Neural progenitor cell (in vitro differentiated cells): Measurements from ENCODE around the gene FER1L5. TPM values are rescaled to one million over a fixed set of nuclear protein-coding genes. Genes with fewer than 3 reads are reported as not detected.

ENCODE experiments used
- DNase-seq: peaks from one replicate; pipeline ENCODE4 v3.0.0-alpha.2; 2016; ENCODE audit warnings: low spot score
- H2AFZ ChIP-seq: fragments of 200-600 bp; sonication (generic); replicated peaks from 2 replicates; pipeline ENCODE4 v1.6.1; 2016; ENCODE audit warnings: antibody characterized with exemption
- H3F3A ChIP-seq: fragments of 200-600 bp; sonication (generic); 2 replicates; pipeline ENCODE4 v1.6.1; 2016; ENCODE audit warnings: antibody characterized with exemption, low read depth
- H3K27ac ChIP-seq: fragments of 200-600 bp; sonication (generic); 2 replicates; pipeline ENCODE4 v1.5.1; 2016; ENCODE audit warnings: mild to moderate bottlenecking
- H3K27me3 ChIP-seq: fragments of 200-600 bp; sonication (generic); 2 replicates; pipeline ENCODE4 v1.6.1; 2016; ENCODE audit warnings: mild to moderate bottlenecking, moderate library complexity
- H3K36me3 ChIP-seq: fragments of 200-600 bp; sonication (generic); 2 replicates; pipeline ENCODE4 v1.5.1; 2016
- H3K4me1 ChIP-seq: fragments of 200-600 bp; sonication (generic); 2 replicates; pipeline ENCODE4 v1.6.1; 2016; ENCODE audit warnings: mixed run types
- H3K4me2 ChIP-seq: fragments of 200-600 bp; sonication (generic); 2 replicates; pipeline ENCODE4 v1.6.1; 2016
- H3K4me3 ChIP-seq: fragments of 200-600 bp; sonication (generic); 2 replicates; pipeline ENCODE4 v1.5.1; 2016
- H3K79me2 ChIP-seq: fragments of 200-600 bp; sonication (generic); 2 replicates; pipeline ENCODE4 v1.6.1; 2016; ENCODE audit warnings: low read depth
- H3K9ac ChIP-seq: fragments of 200-600 bp; sonication (generic); 2 replicates; pipeline ENCODE4 v1.6.1; 2016
- H3K9me3 ChIP-seq: fragments of 200-600 bp; sonication (generic); 2 replicates; pipeline ENCODE4 v1.5.1; 2016; ENCODE audit warnings: low read depth
- H4K20me1 ChIP-seq: fragments of 200-600 bp; sonication (generic); 2 replicates; pipeline ENCODE4 v1.6.1; 2016; ENCODE audit warnings: low read depth
- H3K27ac Mint-ChIP-seq: 3 replicates; pipeline ENCODE4 v1.8.0; 2021; ENCODE audit warnings: mixed read lengths
- H3K27me3 Mint-ChIP-seq: 2 replicates; pipeline ENCODE4 v1.8.0; 2022; ENCODE audit warnings: low read depth, mild to moderate bottlenecking, inconsistent platforms, moderate library complexity, mixed read lengths; ENCODE audit not compliant: insufficient read depth
- H3K36me3 Mint-ChIP-seq: 3 replicates; pipeline ENCODE4 v1.8.0; 2021; ENCODE audit warnings: mixed read lengths
- H3K4me1 Mint-ChIP-seq: 3 replicates; pipeline ENCODE4 v1.8.0; 2021; ENCODE audit warnings: mixed read lengths
- H3K4me3 Mint-ChIP-seq: 3 replicates; pipeline ENCODE4 v1.8.0; 2021; ENCODE audit warnings: mild to moderate bottlenecking, moderate library complexity, mixed read lengths
- H3K9me3 Mint-ChIP-seq: 3 replicates; pipeline ENCODE4 v1.8.0; 2020; ENCODE audit warnings: mixed read lengths
- EZH2 ChIP-seq: fragments of 200-600 bp; sonication (generic); IDR thresholded peaks from 2 replicates; pipeline ENCODE4 v1.6.1; 2017; ENCODE audit warnings: antibody characterized with exemption, mild to moderate bottlenecking, moderate library complexity
- EZH2phosphoT487 ChIP-seq: fragments of 200-600 bp; sonication (generic); IDR thresholded peaks from 2 replicates; pipeline ENCODE4 v1.6.1; 2017; ENCODE audit warnings: antibody characterized with exemption
- total RNA-seq: library from RNA; depleted of rRNA; stranded (reverse); fragments of >200 nt; gene quantifications from 2 replicates; pipeline ENCODE4 v1.2.3, GENCODE V29; 2015; ENCODE audit warnings: low replicate concordance
- TF ChIP-seq, protein P1 (sequence below): fragments of 200-600 bp; sonication (generic); IDR thresholded peaks from 2 replicates; pipeline ENCODE4 v1.5.1; 2017; ENCODE audit warnings: antibody characterized with exemption, mild to moderate bottlenecking

Gene FER1L5
- total RNA-seq, 1 donor from 2014 or later: 1.7 TPM

DNA sequence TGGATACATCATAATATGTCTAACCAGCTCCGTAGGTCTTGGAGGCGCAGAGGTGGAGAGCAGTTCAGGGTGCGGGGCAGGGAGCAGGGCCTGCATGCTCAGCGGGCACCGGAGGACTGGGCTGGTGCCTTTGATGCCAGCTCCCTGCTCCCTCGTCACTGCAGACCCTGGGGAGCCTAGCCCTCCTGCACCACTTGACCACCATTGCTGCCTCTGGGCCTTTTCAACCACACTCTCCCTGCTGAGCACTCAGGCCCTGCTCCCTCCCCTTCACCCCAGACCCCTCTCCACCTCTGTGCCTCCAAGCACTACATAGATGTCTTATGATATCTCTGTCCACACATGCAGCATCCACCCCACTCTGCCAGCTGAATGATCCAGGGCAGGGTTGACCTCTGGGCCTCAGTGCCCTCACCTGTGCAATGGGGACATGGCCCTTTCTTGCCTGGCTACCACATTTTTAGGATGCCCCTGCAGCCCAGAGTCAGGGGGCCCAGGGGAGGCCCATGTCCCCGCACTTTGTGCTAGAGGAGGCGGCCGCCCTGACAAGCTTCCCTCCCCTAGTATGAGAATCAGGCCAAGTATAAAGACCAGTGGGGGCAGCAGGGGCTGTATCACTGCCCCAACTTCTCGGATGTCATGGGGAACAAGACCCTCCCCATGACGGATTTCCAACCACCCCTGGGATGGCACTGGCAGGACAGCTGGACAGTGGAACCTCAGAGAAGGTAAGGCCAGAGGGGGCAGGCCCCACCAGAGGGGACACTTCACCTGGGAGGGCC lies 46.3 kb downstream of the FER1L5 start:
- Histone ChIP-seq H3K9me3 (no peaks in the 10 kb centered on the region), H3K4me2 (no peak overlapping the region), H3K27ac (no peak overlapping the region), H3K9ac (no peak overlapping the region), H3K4me1 (peaks cover 10% of the 10 kb centered on the region), H3F3A (no peaks in the 10 kb centered on the region), H3K79me2 (no peaks in the 10 kb centered on the region), H3K27me3 (no peaks in the 10 kb centered on the region), H3K4me3 (no peak overlapping the region), H3K36me3 (no peaks in the 10 kb centered on the region), H4K20me1 (no peaks in the 10 kb centered on the region), H2AFZ (no peak overlapping the region)
- DNase-seq: no peak
- Mint-ChIP-seq H3K27me3 (peaks cover 6% of the 10 kb centered on the region), H3K4me3 (no peak overlapping the region), H3K4me1 (peaks cover 7% of the 10 kb centered on the region), H3K27ac (peak overlapping the region; percentile 42), H3K36me3 (no peaks in the 10 kb centered on the region), H3K9me3 (no peaks in the 10 kb centered on the region)
- TF ChIP-seq EZH2phosphoT487: no peak
- TF ChIP-seq, protein P1, sequence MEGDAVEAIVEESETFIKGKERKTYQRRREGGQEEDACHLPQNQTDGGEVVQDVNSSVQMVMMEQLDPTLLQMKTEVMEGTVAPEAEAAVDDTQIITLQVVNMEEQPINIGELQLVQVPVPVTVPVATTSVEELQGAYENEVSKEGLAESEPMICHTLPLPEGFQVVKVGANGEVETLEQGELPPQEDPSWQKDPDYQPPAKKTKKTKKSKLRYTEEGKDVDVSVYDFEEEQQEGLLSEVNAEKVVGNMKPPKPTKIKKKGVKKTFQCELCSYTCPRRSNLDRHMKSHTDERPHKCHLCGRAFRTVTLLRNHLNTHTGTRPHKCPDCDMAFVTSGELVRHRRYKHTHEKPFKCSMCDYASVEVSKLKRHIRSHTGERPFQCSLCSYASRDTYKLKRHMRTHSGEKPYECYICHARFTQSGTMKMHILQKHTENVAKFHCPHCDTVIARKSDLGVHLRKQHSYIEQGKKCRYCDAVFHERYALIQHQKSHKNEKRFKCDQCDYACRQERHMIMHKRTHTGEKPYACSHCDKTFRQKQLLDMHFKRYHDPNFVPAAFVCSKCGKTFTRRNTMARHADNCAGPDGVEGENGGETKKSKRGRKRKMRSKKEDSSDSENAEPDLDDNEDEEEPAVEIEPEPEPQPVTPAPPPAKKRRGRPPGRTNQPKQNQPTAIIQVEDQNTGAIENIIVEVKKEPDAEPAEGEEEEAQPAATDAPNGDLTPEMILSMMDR: no peak
- TF ChIP-seq EZH2: no peak

DNA sequence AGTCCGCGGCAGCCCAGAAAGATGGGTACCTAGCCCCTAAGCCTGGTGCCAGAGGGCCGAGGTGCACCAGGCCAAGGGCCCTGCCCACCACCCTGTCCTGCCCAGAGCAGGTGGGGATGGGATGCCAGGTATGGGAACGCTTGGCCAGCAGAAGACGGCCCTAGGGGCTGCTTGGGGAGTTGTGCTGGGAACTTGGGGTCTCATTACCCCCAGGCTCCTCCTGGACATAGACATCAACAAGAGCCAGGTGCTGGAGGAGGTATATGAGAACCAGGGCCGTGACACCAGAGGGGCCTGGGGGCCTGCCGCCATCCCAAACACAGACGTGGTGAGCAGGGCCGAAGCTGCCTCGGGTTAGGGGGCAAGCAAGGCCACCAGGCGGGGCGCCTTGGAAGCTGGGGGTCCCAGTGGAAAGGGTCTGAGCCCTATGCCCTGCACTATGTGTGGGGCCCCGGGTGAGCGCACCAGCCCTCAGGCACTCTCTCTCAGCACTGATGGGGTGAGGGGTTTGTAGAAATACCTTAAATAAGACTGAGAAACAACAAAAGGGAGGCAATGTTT lies 46.9 kb downstream of the FER1L5 start:
- no peak for DNase-seq
- H3K4me1 ChIP-seq: peaks cover 10% of the 10 kb centered on the region
- H3K27me3 Mint-ChIP-seq: peaks cover 3% of the 10 kb centered on the region

DNA sequence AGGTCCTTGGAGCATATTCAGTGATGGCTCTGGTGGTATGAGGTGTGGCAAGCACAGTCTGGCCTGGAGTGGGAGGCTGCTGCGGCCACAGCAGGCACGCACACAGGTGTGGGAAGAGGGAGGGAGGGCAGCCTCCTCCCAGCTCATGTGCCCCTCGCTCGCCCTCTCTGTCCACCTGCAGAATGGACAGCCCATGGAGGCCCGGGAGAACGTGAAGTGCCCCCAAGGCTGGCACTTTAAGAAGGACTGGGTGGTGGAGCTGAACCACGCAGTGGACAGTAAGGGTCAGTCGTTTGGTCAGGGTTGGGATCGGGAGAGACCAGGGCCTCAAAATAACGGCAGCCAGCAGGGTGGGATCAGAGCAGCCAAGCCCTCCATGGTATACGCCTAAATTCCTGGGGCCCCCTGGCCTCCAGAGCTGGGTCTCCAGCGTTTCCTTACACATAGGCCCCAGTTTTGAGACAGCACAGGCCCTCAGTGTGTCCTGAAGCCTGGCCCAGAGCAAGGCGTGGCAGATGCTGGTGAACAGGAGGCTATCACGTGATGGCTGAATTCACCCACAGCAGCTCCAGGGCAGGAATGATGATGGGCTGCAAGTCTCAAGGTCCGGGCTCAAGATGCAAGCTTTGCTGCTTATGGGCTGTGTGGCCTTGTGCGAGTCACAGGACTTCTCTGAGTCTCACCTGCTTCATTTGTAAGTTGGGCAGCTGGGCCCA lies 47.9 kb downstream of the FER1L5 start:
- H3K9ac ChIP-seq: no peak overlapping the region
- H3K36me3 ChIP-seq: no peaks in the 10 kb centered on the region
- Mint-ChIP-seq H3K9me3 (no peaks in the 10 kb centered on the region), H3K27ac (no peak overlapping the region), H3K27me3 (peaks cover 3% of the 10 kb centered on the region), H3K36me3 (peaks cover 1% of the 10 kb centered on the region), H3K4me1 (peaks cover 3% of the 10 kb centered on the region), H3K4me3 (no peak overlapping the region)
- no peak overlapping the region for H3K27ac ChIP-seq
- no peak overlapping the region for H2AFZ ChIP-seq
- H3K4me2 ChIP-seq: no peak overlapping the region
- no peak for DNase-seq
- TF ChIP-seq EZH2phosphoT487 (no peak), EZH2 (no peak)
- TF ChIP-seq, protein P1: no peak
- H3K9me3 ChIP-seq: no peaks in the 10 kb centered on the region
- peaks cover 9% of the 10 kb centered on the region for H3K4me1 ChIP-seq
- H3K79me2 ChIP-seq: no peaks in the 10 kb centered on the region
- H4K20me1 ChIP-seq: no peaks in the 10 kb centered on the region
- H3K4me3 ChIP-seq: no peak overlapping the region
- H3F3A ChIP-seq: no peaks in the 10 kb centered on the region
- no peaks in the 10 kb centered on the region for H3K27me3 ChIP-seq

More for the DNA sequence above, 46.9 kb downstream of the FER1L5 start:
- H3K9ac ChIP-seq: no peak overlapping the region
- H2AFZ ChIP-seq: no peak overlapping the region
- no peaks in the 10 kb centered on the region for H3K27me3 ChIP-seq
- H3K36me3 ChIP-seq: no peaks in the 10 kb centered on the region
- TF ChIP-seq EZH2phosphoT487 (no peak), EZH2 (no peak)
- no peaks in the 10 kb centered on the region for H3K79me2 ChIP-seq
- peaks cover 6% of the 10 kb centered on the region for H3K4me1 Mint-ChIP-seq
- H3K27ac Mint-ChIP-seq: no peak overlapping the region
- H3K4me2 ChIP-seq: no peak overlapping the region
- H3K27ac ChIP-seq: no peak overlapping the region
- no peaks in the 10 kb centered on the region for H3K9me3 ChIP-seq
- peaks cover 1% of the 10 kb centered on the region for H3K36me3 Mint-ChIP-seq
- no peak overlapping the region for H3K4me3 Mint-ChIP-seq
- no peak overlapping the region for H3K4me3 ChIP-seq
- H4K20me1 ChIP-seq: no peaks in the 10 kb centered on the region
- no peaks in the 10 kb centered on the region for H3F3A ChIP-seq
- H3K9me3 Mint-ChIP-seq: no peaks in the 10 kb centered on the region
